ENCODE results near the gene NBAS. TPM values are rescaled to one million over a fixed set of nuclear protein-coding genes. Genes with fewer than 3 reads are reported as not detected.

Gene NBAS
- total and polyA plus RNA-seq, 10 of the 15 experiments (the other 5 are each of a cell fraction or from before 2014, with no cell fraction given) = 4.3 to 32.7 (median 20.8) TPM

DNA sequence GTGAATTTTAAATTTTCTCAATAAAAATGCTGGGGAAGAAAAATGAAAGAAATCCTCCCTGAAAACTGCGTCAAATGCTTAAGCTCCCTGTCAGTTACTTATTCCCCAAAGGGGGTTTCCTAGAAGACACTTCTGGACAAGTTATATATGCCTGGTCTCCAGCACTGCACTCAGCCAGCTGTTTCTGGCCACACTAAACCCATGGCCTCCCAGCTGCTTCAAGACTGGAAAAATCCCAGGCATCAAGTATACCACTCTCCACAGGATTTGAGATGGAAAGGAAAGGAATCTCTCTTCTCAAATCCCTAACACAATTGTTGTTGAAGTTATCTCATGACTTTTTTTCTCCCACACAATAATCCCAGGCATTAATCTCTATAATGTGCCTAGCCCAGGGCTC lies 245.7 kb downstream of the NBAS start:
- CTCF ChIA-PET = no interaction called here
- RAD21 ChIA-PET (ENCODE audit: unreplicated experiment) = no interaction called here
- no peak for FAIRE-seq
- Histone ChIP-seq H4K20me1 (ENCODE audit: control insufficient read depth, insufficient read depth) (no peaks in the 10 kb centered on the region), H3K9ac (ENCODE audit: control insufficient read depth, insufficient read depth, low read length) (no peak overlapping the region), H2AFZ (ENCODE audit: control insufficient read depth, low read depth, low read length) (no peak overlapping the region), H3K36me3 (ENCODE audit: control insufficient read depth in 2 of 2, insufficient read depth in 2 of 2, low read length in 1 of 2) (no peaks in the 10 kb centered on the region), H3K79me2 (ENCODE audit: control insufficient read depth, insufficient read depth, low read length) (no peaks in the 10 kb centered on the region), H3K4me2 (ENCODE audit: control insufficient read depth, insufficient read depth) (no peak overlapping the region), H3K4me1 (ENCODE audit: control insufficient read depth, insufficient read depth, low read length) (peaks cover 22% of the 10 kb centered on the region), H3K9me3 (replicated peaks; ENCODE audit: control insufficient read depth, insufficient read depth, low read length) (no peaks in the 10 kb centered on the region; the same call in 2 of the 3 replicates), H3K27me3 (replicated peaks in 1 of 2; ENCODE audit: control insufficient read depth in 2 of 2, insufficient read depth in 2 of 2, low read length in 1 of 2) (no peaks in the 10 kb centered on the region), H3K4me3 (no peak overlapping the region), H3K27ac (ENCODE audit: control insufficient read depth, insufficient read depth) (no peak overlapping the region)
- POLR2A ChIA-PET = no interaction called here
- no TSS peak for BruUV-seq (replicated peaks)
- no peak for ATAC-seq
- intact Hi-C loops (cut with micrococcal nuclease; ENCODE audit: unreplicated experiment) = no loop called here
- in situ Hi-C loops (cut with MboI) = no loop called here
- SMC1A ChIA-PET (ENCODE audit: uncharacterized antibody, unreplicated experiment) = no interaction called here
- WGBS (ENCODE audit: insufficient coverage, insufficient replicate concordance, low lambda C conversion rate, missing lambda C conversion rate) = 100% methylated on average over 1 of the region's 1 CpG
- no peak for TF ChIP-seq BRCA1 (IDR thresholded peaks at IDR 0.05; ENCODE audit: low read depth, low read length)
- TF ChIP-seq, protein P1, sequence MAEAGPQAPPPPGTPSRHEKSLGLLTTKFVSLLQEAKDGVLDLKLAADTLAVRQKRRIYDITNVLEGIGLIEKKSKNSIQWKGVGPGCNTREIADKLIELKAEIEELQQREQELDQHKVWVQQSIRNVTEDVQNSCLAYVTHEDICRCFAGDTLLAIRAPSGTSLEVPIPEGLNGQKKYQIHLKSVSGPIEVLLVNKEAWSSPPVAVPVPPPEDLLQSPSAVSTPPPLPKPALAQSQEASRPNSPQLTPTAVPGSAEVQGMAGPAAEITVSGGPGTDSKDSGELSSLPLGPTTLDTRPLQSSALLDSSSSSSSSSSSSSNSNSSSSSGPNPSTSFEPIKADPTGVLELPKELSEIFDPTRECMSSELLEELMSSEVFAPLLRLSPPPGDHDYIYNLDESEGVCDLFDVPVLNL (IDR thresholded peaks at IDR 0.05; ENCODE audit: low read depth, low read length) = no peak
- no peak for TF ChIP-seq DPF2 (IDR thresholded peaks at IDR 0.05)
- TF ChIP-seq, protein P2, sequence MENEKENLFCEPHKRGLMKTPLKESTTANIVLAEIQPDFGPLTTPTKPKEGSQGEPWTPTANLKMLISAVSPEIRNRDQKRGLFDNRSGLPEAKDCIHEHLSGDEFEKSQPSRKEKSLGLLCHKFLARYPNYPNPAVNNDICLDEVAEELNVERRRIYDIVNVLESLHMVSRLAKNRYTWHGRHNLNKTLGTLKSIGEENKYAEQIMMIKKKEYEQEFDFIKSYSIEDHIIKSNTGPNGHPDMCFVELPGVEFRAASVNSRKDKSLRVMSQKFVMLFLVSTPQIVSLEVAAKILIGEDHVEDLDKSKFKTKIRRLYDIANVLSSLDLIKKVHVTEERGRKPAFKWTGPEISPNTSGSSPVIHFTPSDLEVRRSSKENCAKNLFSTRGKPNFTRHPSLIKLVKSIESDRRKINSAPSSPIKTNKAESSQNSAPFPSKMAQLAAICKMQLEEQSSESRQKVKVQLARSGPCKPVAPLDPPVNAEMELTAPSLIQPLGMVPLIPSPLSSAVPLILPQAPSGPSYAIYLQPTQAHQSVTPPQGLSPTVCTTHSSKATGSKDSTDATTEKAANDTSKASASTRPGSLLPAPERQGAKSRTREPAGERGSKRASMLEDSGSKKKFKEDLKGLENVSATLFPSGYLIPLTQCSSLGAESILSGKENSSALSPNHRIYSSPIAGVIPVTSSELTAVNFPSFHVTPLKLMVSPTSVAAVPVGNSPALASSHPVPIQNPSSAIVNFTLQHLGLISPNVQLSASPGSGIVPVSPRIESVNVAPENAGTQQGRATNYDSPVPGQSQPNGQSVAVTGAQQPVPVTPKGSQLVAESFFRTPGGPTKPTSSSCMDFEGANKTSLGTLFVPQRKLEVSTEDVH (IDR thresholded peaks at IDR 0.05; ENCODE audit: low read depth, partially characterized antibody) = no peak
- TF ChIP-seq, protein P3, sequence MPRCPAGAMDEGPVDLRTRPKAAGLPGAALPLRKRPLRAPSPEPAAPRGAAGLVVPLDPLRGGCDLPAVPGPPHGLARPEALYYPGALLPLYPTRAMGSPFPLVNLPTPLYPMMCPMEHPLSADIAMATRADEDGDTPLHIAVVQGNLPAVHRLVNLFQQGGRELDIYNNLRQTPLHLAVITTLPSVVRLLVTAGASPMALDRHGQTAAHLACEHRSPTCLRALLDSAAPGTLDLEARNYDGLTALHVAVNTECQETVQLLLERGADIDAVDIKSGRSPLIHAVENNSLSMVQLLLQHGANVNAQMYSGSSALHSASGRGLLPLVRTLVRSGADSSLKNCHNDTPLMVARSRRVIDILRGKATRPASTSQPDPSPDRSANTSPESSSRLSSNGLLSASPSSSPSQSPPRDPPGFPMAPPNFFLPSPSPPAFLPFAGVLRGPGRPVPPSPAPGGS (IDR thresholded peaks at IDR 0.05; ENCODE audit: borderline replicate concordance, insufficient read depth, low read depth, low read length, poor library complexity, severe bottlenecking) = no peak
- no peak for TF ChIP-seq KAT2A (conservative IDR thresholded peaks at IDR 0.05; ENCODE audit: control insufficient read depth, low read depth, low read length)
- TF ChIP-seq, protein P4, sequence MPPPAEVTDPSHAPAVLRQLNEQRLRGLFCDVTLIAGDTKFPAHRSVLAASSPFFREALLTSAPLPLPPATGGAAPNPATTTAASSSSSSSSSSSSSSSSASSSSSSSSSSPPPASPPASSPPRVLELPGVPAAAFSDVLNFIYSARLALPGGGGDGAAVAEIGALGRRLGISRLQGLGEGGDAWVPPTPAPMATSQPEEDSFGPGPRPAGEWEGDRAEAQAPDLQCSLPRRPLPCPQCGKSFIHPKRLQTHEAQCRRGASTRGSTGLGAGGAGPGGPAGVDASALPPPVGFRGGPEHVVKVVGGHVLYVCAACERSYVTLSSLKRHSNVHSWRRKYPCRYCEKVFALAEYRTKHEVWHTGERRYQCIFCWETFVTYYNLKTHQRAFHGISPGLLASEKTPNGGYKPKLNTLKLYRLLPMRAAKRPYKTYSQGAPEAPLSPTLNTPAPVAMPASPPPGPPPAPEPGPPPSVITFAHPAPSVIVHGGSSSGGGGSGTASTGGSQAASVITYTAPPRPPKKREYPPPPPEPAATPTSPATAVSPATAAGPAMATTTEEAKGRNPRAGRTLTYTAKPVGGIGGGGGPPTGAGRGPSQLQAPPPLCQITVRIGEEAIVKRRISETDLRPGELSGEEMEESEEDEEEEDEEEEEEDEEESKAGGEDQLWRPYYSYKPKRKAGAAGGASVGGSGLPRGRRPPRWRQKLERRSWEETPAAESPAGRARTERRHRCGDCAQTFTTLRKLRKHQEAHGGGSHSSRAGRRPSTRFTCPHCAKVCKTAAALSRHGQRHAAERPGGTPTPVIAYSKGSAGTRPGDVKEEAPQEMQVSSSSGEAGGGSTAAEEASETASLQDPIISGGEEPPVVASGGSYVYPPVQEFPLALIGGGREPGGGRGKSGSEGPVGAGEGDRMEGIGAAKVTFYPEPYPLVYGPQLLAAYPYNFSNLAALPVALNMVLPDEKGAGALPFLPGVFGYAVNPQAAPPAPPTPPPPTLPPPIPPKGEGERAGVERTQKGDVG (CRISPR knock-in tag; IDR thresholded peaks at IDR 0.05) = no peak
- TF ChIP-seq MYB (IDR thresholded peaks at IDR 0.05; ENCODE audit: borderline replicate concordance, low read depth, low read length) = no peak
- TF ChIP-seq ETV6 (conservative IDR thresholded peaks at IDR 0.05 in 1 of 2, IDR thresholded peaks at IDR 0.05 in 1 of 2; ENCODE audit: borderline replicate concordance in 1 of 2, low read depth in 1 of 2) = no peak
- no peak for TF ChIP-seq CHD1 (IDR thresholded peaks at IDR 0.05; ENCODE audit: low read depth, low read length)
- no peak for DNase-seq (ENCODE audit: low read depth, low spot score)

Measured in GM12878 (cell line).